HEK293T (cell line): ENCODE results near the gene AQP12B.

ENCODE experiments used
- CTCF ChIA-PET: fragments of 350-600 bp; formaldehyde crosslinking; extraction: SDS; loops from one replicate; lab custom pipeline; 2021; ENCODE audit warnings: antibody characterized with exemption, inconsistent platforms; lab: Yijun Ruan, JAX
- POLR2A ChIA-PET: fragments of 350-600 bp; formaldehyde crosslinking; extraction: SDS; loops from one replicate; lab custom pipeline; 2020; ENCODE audit warnings: antibody characterized with exemption, inconsistent platforms; lab: Yijun Ruan, JAX
- DNase-seq: peaks from one replicate; pipeline ENCODE4 v3.0.0; 2012; ENCODE audit warnings: mixed read lengths; ENCODE audit errors: extremely low spot score
- ARNT ChIP-seq: fragments of 450-650 bp; IDR thresholded peaks from 2 replicates; pipeline ENCODE4 v1.6.1; 2017; ENCODE audit warnings: mild to moderate bottlenecking
- BHLHE40 ChIP-seq: fragments of 450-650 bp; IDR thresholded peaks from 2 replicates; pipeline ENCODE4 v1.6.1; 2016; ENCODE audit warnings: mild to moderate bottlenecking, moderate library complexity, borderline replicate concordance
- CTBP1 ChIP-seq: fragments of 450-650 bp; IDR thresholded peaks from 2 replicates; pipeline ENCODE4 v1.6.1; 2016; ENCODE audit warnings: borderline replicate concordance
- ELF4 ChIP-seq: fragments of 450-650 bp; IDR thresholded peaks from 2 replicates; pipeline ENCODE4 v1.6.1; 2017; ENCODE audit warnings: antibody characterized with exemption
- FOXA1 ChIP-seq: fragments of 450-650 bp; IDR thresholded peaks from 2 replicates; pipeline ENCODE4 v1.6.1; 2016; ENCODE audit warnings: mild to moderate bottlenecking
- FOXK2 ChIP-seq: fragments of 450-650 bp; IDR thresholded peaks from 2 replicates; pipeline ENCODE4 v1.6.1; 2016; ENCODE audit warnings: mild to moderate bottlenecking
- FOXM1 ChIP-seq: fragments of 450-650 bp; IDR thresholded peaks from 2 replicates; pipeline ENCODE4 v1.6.1; 2017; ENCODE audit warnings: mild to moderate bottlenecking, borderline replicate concordance
- HDGF ChIP-seq: fragments of 450-650 bp; IDR thresholded peaks from 2 replicates; pipeline ENCODE4 v1.6.1; 2017; ENCODE audit warnings: antibody characterized with exemption, borderline replicate concordance
- L3MBTL2 ChIP-seq: fragments of 450-650 bp; conservative IDR thresholded peaks from 2 replicates; pipeline ENCODE4 v1.6.1; 2016; ENCODE audit warnings: mild to moderate bottlenecking
- LEF1 ChIP-seq: fragments of 450-650 bp; IDR thresholded peaks from 2 replicates; pipeline ENCODE4 v1.6.1; 2017; ENCODE audit warnings: mild to moderate bottlenecking, borderline replicate concordance
- NFRKB ChIP-seq: fragments of 450-650 bp; IDR thresholded peaks from 2 replicates; pipeline ENCODE4 v1.6.1; 2016; ENCODE audit warnings: mild to moderate bottlenecking, moderate library complexity
- PKNOX1 ChIP-seq: fragments of 450-650 bp; IDR thresholded peaks from 2 replicates; pipeline ENCODE4 v1.6.1; 2016
- SP1 ChIP-seq: fragments of 450-650 bp; IDR thresholded peaks from 2 replicates; pipeline ENCODE4 v1.6.1; 2017
- SUZ12 ChIP-seq: fragments of 450-650 bp; IDR thresholded peaks from 2 replicates; pipeline ENCODE4 v1.6.1; 2016; ENCODE audit warnings: mild to moderate bottlenecking
- TARDBP ChIP-seq: fragments of 450-650 bp; IDR thresholded peaks from 2 replicates; pipeline ENCODE4 v1.6.1; 2016
- ZNF384 ChIP-seq: fragments of 450-650 bp; IDR thresholded peaks from 2 replicates; pipeline ENCODE4 v1.6.1; 2016

Gene AQP12B

GRCh38 chr2:240720686-240721595, 38.3 kb upstream of the AQP12B start:
- DNase-seq: no peak
- no peak for TF ChIP-seq HDGF
- TF ChIP-seq PKNOX1: no peak
- no peak for TF ChIP-seq FOXK2
- TF ChIP-seq TARDBP: no peak
- TF ChIP-seq NFRKB: no peak
- TF ChIP-seq L3MBTL2: no peak
- TF ChIP-seq SP1: no peak
- no peak for TF ChIP-seq FOXM1
- no peak for TF ChIP-seq LEF1
- TF ChIP-seq ELF4: no peak
- TF ChIP-seq ARNT: no peak
- no peak for TF ChIP-seq CTBP1
- TF ChIP-seq ZNF384: no peak
- no peak for TF ChIP-seq SUZ12
- TF ChIP-seq BHLHE40: no peak
- no peak for TF ChIP-seq FOXA1
- POLR2A ChIA-PET: no interaction called here
- CTCF ChIA-PET: no interaction called here

- DNase-seq: no peak
- ChIA-PET POLR2A (no interaction called here), CTCF (no interaction called here)
- TF ChIP-seq FOXA1 (no peak), TARDBP (no peak), PKNOX1 (no peak), HDGF (no peak), LEF1 (no peak), ARNT (no peak), FOXM1 (no peak), ZNF384 (no peak), FOXK2 (no peak), SP1 (no peak), SUZ12 (no peak), BHLHE40 (no peak), L3MBTL2 (no peak)
Measured at GRCh38 chr2:240719676-240720545, 37.2 kb upstream of the AQP12B start.

GRCh38 chr2:240718896-240719490, 36.3 kb upstream of the AQP12B start:
- TF ChIP-seq L3MBTL2 (no peak), FOXK2 (no peak), HDGF (no peak), CTBP1 (no peak), SP1 (no peak), FOXM1 (no peak), ELF4 (no peak), BHLHE40 (no peak), FOXA1 (no peak), NFRKB (no peak), PKNOX1 (no peak), ARNT (no peak), SUZ12 (no peak), TARDBP (no peak)
- ChIA-PET CTCF (no interaction called here), POLR2A (no interaction called here)

GRCh38 chr2:240717681-240718581, 35.2 kb upstream of the AQP12B start:
- POLR2A ChIA-PET: no interaction called here

More at GRCh38 chr2:240718896-240719490, 36.3 kb upstream of the AQP12B start:
- DNase-seq: no peak

GRCh38 chr2:240717181-240717641, 34.5 kb upstream of the AQP12B start:
- no peak for DNase-seq
- TF ChIP-seq NFRKB (no peak), FOXK2 (no peak), PKNOX1 (no peak), ZNF384 (no peak), FOXA1 (no peak), TARDBP (no peak), CTBP1 (no peak), FOXM1 (no peak), BHLHE40 (no peak), LEF1 (no peak), ARNT (no peak), SP1 (no peak), HDGF (no peak), SUZ12 (no peak), ELF4 (no peak), L3MBTL2 (no peak)
- ChIA-PET POLR2A (no interaction called here), CTCF (no interaction called here)

More at GRCh38 chr2:240717681-240718581, 35.2 kb upstream of the AQP12B start:
- TF ChIP-seq ELF4: no peak
- no peak for TF ChIP-seq SUZ12
- TF ChIP-seq FOXM1: no peak
- no peak for TF ChIP-seq FOXK2
- no peak for DNase-seq
- CTCF ChIA-PET: no interaction called here
